Inflammatory macrophage treated with lipopolysaccharide for 1 hour (primary cell): ENCODE data around the gene DOCK6.
"Not testable (repeated sequence)": the region's sequence is repeated elsewhere in the genome, so short reads cannot be mapped to it uniquely, and the experiment has no call there.

Experiments
- DNase-seq, 2 donors: peaks; one replicate each; pipeline ENCODE4 v3.0.0-alpha.2; 2020 to 2022

The DOCK6 gene

DNA sequence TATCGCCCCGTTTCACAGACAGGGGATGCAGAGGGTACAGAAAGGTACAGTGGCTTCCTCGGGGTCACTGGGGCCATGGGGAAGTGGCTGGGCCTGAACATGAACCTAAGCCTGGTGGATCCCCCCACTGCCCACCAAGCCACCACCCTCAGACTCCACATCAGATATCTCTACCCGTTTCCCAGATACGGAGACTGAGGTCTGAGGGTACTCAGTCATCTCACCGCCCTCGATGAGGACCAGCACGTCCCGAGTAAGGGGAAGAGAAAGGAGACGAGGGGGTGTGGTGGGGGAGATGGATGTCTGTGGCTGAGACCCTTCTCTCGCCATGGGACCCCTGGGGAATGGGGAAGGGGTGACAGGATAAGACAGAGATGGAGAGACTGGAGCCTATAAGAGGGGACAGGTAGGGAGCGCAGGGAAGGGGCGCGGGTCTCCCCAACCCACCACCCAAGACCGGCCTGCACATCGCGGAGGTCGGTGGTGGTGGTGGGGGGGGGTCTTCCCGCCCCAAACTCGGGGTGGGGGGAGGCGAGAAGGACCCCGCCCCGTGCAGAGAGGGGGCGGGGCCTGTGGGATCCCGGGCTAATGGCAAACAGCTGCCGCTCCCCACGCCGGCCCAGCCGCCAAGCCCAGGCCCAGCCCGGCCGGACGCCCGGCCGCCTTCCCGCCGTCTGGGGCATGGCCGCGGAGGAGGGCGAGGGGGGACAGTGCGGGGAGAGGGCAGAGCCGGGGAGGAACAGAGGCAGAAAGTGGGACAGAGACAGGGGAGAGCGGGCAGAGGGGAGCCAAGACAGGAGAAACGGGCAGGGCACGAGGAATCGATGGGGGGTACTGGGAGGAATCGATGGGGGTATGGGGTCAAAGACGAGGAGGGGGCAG, 65.7 kb downstream of the DOCK6 start:
- DNase-seq, result no peak

DNA sequence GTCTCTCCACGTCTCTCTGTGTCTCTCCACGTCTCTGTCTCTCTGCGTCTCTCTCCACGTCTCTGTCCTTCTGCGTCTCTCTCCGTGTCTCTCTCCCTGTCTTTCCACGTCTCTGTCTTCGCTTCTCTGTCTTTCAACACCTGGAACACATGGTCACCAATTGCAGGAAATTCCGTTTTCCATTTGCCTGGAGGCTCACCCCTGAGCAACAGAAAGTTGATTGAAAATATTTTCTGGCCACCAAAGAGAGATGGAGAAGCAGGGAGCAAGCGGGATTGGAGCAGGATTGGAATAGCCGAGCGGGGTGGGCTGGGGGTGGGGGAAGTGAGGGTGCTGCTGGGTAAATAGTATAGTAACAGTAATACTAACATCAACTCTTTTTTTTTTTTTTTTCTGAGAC, 66.6 kb downstream of the DOCK6 start:
- DNase-seq, result no peak

DNA sequence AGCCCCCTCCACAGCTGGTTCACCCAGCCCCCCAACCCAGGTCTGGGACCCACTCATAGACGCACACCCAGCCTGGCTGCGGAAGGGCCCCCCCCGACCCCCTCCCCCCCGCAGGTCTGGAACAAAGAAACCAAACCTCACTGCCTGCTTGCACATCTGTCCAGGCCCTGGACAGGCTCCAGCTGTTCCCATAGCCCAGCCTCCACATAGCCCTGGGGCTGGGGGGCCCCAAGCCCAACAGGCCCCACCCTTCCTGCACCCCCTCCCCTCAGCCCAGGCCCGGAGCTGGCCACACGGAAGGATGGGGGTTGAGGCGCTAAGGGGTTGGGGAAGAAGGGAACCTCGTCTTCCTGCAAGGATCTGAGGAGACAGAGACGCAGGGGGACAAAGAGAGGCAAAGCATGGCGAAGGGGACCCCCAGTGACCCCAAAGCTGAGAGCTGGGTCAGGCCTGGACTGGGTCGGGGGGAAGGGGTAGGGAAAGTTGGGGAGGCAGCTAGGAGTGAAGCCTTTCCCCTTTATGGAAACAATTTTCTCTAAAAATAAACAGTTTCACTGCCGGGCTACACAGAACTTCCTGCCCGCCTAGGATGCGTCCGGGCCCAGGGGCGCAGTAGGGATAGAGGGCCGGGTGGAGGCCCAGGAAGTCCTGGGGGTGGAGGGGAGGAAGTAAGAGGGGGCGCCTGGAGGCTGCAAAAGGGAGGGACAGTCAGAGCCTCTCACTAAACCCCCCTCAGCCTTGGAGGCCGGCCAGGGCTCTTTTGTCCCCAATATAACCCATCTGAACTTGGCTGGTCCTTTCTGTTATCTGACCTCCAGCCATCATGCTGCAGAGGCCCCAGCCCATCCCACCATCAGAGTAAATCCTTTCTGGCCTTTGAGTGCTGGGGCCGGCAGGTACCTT, 67.4 kb downstream of the DOCK6 start:
- no peak for DNase-seq

DNA sequence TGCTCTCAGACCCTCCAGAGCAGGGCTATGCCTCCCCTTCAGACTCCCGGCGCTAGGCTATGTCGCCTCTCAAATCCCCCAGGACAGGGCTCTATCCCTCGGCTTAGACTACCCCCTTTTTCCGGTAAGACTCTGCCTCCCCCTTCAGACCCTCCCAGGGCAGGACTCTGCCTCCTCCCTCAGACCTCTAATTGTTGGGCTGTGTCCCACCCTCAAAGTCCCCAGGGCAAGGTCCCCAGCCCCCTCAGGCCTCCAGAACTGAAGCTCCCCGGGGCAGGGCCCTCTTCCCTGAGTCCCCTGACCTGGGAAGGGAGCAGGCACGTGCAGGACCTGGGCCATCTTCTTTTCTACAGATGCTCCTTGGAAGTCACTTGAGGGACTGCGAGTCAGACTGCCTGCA, 68.2 kb downstream of the DOCK6 start:
- DNase-seq, result no peak

DNA sequence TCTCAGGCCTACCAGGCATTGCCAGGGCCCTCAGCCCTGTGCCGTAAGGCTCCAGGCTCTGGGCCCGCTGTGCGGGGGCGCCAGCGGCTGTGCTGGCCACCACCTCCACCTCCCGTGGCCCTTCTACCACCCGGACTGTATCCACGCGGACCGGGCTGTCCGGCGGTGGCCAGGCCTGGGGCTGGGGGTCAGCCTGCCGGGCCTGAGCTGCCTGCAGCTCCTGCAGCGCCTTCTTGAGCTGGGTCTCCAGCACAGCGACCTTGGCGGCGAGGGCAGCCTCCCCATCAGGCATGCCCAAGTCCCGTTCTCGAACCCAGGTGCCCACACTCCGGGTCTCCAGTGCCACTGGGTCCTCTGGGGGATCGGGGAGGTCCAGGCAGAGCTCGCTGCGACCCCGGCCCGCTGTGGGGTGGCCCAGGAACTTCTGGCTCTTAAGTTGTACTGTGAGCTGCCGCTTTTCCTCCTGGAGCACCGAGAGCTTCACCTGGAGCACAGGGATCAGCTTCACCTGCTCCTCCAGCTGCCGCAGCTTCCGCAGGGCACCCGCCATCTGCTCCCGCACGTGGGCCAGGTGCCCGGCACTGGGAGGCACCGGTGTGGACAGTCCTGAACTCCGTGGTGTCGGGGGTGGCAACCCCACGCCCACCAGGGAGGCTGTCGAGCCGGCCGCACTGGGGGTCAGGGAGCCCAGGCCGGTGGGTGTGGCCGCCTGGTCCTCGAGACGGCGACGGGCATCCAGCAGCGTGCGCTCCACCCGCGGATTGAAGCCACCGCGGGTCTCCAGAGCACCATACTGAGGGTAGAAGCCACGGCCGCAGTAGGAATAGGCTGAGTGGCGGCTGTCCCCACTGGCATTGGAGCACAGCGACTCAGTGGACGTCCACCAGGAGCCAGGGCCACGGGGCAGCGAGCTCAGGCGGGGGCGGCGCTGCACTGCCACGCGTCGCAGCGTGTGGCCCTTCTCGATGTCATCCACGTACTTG, 69.1 kb downstream of the DOCK6 start:
- no peak for DNase-seq

DNA sequence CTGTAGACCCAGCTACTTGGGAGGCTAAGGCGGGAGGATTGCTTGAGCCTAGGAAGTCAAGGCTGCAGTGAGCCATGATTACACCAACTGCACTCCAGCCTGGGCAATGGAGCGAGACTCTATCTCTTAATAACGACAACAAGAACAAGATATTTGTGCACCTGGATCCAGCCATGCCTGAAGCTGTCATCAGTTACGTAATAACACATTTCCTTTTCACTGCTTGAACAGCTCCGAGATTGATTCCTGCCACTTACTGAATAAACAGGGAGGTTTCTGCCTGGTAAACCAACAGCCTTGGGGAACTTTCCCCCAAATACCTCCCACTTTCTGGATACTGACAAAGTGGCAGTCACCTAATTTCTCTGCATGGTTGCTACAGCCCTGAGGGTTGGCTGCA, 70.4 kb downstream of the DOCK6 start:
- DNase-seq, result no peak

DNA sequence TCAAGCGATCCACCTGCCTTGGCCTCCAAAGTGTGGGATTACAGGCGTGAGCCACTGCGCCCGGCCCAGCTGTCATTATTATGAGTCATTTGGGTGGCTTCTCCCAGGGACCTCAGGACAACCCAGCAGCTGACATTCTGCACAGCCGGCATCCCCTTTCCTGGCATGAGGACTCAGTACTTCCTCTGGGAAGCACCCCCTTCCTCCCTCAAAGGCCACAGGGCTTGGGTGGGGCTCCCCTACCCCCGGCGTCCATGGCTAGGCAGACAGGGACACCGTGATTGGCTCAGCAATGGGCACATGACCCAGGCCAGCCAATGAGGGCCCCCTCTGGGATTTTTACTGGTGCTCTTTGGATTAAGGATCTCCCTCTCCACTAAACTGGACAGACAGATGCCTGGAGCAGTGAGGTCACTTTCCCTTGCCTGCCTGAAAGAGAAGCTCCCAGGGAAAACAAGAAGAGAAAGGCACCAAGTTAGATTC, 71.0 kb downstream of the DOCK6 start:
- peak; percentile 91 to 95 for DNase-seq

DNA sequence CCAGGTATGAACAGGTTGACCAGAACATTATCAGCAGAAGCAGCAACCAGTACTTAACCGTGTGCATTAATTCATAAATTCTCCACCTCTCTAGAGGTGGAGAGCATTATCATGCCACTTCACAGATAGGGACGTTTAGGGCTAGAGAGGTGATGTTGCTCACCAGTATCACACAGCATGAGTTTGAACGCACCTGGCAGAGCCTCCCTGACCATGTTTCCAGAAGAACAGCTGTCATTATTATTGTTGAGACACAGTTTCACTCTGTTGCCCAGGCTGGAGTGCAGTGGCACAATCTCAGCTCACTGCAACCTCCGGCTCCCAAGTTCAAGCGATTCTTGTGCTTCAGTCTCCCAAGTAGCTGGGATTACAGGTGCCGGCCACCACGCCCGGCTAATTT, 71.8 kb downstream of the DOCK6 start:
- no peak for DNase-seq

DNA sequence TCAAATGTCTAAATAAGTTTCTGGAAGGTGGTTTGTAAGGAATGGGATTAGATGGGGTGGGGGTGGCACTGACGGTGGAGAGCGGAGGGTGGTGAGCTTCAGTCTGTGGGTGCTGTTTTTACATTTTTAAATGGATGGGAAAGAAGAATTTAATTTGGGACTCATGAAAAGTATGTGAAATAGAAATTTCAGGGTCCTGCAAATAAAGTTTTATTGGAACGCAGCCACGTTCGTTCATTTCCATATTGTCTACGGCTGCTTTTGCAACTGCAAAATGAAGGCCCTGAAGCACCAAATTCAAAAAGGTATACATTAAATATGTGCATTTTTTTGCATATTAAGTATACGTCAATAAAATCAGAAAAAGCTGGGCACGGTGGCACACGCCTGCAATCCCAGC, 74.9 kb downstream of the DOCK6 start:
- DNase-seq, result no peak

DNA sequence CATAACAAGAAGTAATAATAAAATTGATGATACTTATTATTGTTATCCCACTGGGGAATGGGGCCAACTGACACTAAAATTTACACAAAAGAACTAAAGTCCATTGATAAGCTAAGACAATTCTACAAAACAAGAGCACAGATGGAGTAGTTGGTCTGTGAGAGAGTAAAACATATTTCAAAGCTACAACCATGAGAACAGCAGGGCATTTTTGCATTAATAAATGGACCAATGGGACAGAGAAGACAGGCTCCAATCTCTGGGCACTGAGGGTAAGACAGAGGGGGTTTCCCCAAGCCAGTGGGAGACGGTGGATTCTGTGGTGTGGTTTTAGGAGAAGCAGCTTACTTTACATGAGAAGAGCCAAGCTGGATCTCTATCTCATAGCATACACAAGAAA, 79.3 kb downstream of the DOCK6 start:
- no peak for DNase-seq

DNA sequence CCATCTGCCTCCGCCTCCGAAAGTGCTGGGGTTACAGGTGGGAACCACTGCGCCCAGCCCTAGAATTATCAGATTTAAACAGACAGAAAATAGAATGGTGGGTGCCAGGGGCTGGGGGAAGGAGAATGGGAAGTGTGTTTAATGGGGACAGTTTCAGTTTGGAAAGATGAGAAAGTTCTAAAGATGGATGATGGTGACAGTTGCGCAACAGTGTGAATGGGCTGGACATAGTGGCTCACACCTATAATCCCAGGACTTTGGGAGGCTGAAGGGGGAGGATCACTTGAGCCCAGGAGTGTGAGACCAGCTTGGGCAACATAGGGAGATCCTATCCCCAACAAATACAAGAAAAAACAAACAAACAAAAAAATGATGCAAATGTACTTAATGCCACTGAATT, 80.8 kb downstream of the DOCK6 start:
- no peak for DNase-seq

DNA sequence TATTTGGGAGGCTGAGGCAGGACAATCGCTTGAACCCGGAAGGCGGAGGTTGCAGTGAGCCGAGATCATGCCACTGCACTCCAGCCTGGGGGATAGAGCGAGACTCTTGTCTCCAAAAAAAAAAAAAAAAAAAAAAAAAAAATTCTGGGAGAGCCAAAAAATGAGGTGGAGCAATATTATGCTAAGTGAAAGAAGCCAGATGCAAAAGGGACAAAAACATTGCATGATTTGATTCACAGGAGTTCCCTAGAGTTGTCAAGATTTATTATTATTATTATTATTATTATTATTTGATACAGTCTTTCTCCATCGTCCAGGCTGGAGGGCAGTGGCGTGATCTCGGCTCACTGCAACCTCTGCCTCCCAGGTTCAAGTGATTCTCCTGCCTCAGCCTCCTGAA, 81.3 kb downstream of the DOCK6 start:
- not testable (repeated sequence) for DNase-seq

DNA sequence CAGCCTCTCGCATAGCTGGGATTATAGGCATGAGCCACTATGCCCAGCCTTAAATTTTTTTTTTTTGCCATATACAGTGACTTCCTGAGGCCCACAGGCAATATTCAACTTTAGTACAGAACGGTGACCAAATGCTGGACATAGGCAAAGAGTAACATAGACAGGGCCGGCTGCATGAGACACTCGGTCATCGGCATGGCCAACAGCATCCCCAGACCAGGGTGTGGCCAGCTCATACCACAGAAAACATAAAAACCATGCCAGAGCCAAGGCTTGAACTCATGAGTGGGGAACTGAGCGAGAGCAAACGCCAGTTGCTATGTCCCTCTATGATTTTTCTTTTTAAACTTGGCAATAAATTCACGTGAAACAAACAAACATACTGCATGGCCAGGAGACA, 82.0 kb downstream of the DOCK6 start:
- DNase-seq, result no peak

DNA sequence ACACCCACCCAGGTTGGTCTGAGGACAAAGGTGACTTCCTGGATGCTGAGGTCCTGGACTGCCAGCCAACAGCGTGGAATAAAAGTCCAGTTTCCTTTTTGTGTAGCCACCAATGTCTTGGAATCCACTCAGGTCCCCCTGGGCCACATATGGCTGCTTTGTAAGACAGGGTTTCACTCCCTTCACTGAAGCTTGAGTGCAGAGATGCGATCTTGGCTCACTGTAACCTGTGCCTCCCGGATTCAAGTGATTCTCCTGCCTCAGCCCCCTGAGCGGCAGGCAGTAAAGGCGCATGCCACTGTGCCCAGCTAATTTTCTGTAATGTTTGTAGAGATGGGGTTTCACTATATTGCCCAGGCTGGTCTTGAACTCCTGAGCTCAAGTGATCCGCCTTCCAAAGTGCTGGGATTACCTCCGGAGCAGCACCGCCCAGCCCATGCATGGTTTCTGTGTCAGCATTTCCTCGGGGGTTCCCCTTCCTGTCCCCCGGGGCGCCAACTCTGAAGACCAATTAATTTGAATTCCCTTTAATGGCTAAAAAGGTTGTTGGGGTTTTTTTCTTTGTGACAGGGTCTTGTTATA, 82.5 kb downstream of the DOCK6 start:
- DNase-seq, result peak; percentile 59 to 63

DNA sequence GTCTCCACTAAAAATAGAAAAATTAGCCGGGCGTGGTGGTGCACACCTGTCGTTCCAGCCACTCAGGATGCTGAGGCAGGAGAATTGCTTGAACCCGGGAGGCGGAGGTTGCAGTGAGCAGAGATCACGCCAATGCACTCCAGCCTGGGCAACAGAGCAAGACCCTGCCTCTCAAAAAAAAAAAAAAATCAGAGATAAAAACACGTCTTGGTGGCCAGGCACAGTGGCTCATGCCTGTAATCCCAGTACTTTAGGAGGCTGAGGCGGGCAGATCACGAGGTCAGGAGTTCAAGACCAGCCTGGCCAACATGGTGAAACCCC, 83.2 kb downstream of the DOCK6 start:
- not testable (repeated sequence) for DNase-seq

DNA sequence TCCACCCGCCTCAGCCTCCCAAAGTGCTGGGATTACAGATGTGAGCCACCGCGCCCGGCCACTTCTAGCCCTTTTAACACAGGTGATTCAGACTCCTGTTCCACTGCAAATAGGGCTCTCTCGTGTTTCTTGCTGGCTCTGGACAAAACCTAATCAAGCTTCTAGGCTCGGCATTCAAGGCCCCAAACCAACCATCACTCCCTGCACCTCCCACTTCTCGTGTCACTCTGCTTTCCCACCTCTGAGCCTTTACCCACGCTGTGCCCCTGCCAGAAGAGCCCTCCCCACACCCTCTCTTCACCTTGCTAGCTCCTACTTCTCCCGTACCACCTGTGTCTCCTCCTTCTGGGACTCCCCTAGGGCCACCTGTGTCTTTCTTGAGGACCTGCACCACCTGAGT, 84.7 kb downstream of the DOCK6 start:
- DNase-seq, result no peak

DNA sequence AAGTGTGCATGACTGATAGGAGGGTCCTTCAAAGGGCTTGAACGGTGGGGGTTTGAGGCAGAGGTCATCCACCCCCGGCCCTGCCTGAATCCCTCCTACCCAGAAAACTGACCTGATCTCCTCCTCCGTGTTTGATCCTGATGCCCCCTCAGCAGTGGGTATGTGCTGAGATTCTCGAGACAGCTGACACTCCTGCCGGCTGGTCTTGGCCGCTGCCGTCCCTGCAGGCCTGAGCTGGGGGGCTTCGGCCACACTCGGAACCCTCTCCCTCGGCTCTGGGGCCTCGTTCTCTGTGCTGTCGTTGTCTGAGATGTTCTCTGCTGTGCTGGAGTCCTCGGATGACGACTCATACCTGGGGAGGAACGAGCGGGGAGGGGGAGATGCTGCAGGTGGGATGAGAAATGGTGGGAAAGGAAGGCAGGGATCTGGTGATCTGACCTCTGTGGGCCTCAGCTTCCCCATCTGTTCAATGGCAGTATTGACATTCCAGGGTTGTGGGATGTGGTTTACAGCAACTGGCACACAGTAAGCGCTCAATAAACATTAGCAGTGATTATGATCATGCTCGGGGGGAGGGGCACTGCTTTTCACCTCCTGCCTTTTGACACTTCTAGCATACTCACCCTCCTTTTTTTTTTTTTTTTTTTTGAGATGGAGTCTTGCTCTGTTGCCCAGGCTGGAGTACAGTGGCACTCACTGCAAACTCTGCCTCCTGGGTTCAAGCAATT, 85.7 kb downstream of the DOCK6 start:
- DNase-seq, result no peak

DNA sequence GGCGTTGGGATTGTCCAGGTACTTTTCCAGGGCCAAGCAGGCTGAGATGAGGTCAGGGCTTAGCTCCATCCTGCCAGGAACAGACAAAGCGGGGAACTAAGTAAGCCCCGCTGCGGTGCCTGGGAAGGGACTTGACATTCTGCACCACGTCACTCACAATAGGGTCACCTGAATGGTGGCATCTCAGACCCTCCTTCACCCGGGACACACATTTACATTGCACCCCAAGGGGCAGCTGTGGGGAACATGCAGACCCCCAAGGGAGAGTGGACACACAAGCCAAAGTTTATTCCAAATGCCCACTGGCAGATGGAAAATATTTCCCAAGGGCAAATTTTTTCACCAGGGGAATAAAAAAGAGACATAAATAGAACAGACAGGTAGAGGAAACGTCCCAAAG, 86.4 kb downstream of the DOCK6 start:
- no peak for DNase-seq

DNA sequence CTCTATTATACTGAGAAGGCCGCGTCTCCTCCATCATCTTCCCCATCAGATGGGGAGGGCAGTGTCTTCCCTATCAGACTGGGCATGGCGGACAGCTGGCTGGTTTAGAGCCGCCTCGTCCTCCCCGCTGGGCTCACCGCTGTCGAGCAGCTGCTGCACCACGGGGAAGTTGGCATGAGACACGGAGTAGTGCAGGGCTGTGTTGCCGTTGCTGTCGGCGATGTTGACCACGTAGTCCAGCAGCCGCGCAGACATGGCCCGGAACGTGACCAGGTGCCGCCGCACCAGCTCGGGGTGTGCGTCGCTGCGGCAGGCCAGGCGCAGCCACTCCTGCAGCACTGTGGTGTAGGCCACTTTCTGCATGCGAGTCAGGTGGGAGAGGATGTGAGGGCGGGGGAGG, 88.0 kb downstream of the DOCK6 start:
- DNase-seq, result no peak

DNA sequence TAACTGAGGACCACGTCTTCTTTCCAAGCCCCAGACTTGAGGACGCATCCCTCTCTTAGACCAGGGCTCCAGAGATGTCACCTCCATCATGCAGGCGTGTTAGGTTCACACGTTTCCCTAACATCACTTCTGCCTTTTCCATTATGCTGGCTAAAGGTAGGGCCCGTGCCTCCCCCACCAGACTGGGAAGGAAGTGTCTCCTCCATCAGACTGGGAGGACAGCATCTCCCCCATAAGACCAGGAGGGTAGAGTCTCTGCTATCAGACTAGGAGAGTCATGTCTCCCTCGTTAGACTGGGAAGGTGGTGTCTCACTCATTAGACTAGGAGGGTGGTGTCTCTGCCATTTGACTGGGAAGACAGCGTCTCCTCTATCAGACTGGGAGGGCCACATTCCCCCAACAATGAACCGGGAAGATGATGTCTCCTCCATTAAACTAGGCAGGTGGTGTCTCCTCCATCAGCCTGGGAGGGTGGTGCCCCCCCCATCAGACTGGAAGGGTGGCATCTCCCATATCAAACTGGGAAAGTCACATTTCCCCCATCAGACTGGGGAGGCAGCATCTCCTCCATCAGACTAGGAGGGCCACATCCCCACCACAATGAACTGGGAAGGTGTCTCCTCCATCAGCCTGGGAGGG, 88.7 kb downstream of the DOCK6 start:
- DNase-seq, result no peak

DNA sequence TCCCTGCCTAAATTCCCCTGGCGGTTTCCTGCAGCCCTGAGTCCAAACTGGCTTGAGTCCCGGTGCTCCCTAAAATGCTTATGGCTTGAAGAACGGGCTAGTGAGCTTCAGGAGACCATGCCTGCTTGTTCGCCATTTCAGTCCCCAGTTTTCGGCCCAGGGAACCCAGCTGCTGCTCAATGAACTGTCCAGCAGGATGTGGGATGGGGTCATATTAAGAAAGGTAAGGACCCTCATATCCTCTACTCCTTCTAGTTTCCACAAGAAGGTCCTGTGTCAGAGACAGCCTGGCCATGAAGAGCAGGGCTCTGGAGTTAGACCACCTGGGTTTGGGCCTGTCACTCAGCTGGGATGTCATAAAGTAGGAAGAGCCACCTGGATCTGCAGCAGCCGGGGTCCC, 89.7 kb downstream of the DOCK6 start:
- DNase-seq, result no peak
